HepG2 (cell line): Measurements from ENCODE around the gene CLDND2. TPM values are rescaled to one million over a fixed set of nuclear protein-coding genes. Genes with fewer than 3 reads are reported as not detected.
A peak's percentile ranks its signal among the peaks of the same experiment; 100 is the strongest.

Experiments used
- BCLAF1 ChIP-seq: fragments of 450-650 bp; IDR thresholded peaks from 2 replicates; pipeline ENCODE4 v1.6.1; 2017; ENCODE audit warnings: mild to moderate bottlenecking
- CSRNP2 ChIP-seq: sonication (generic); formaldehyde crosslinking; conservative IDR thresholded peaks from 2 replicates; pipeline ENCODE4 v1.8.0; 2022; ENCODE audit warnings: low read depth, missing genetic modification reagents
- DR1 ChIP-seq: sonication (generic); formaldehyde crosslinking; IDR thresholded peaks from 2 replicates; pipeline ENCODE4 v1.8.0; 2021; ENCODE audit warnings: mild to moderate bottlenecking, missing genetic modification reagents, inconsistent platforms
- GLI4 ChIP-seq: sonication (generic); formaldehyde crosslinking; IDR thresholded peaks from 2 replicates; pipeline ENCODE4 v1.5.1; 2020; ENCODE audit warnings: missing genetic modification reagents, mild to moderate bottlenecking, moderate library complexity, borderline replicate concordance
- GPBP1L1 ChIP-seq: sonication (generic); formaldehyde crosslinking; IDR thresholded peaks from 2 replicates; pipeline ENCODE4 v1.5.0; 2020; ENCODE audit warnings: mild to moderate bottlenecking, missing genetic modification reagents
- HOXA5 ChIP-seq: sonication (generic); formaldehyde crosslinking; IDR thresholded peaks from 2 replicates; pipeline ENCODE4 v1.4.0; 2020; ENCODE audit warnings: missing genetic modification reagents
- MLXIP ChIP-seq: sonication (generic); formaldehyde crosslinking; IDR thresholded peaks from 2 replicates; pipeline ENCODE4 v1.9.0; 2021; ENCODE audit warnings: missing genetic modification reagents, borderline replicate concordance
- MXD1 ChIP-seq: sonication (generic); formaldehyde crosslinking; IDR thresholded peaks from 2 replicates; pipeline ENCODE4 v1.4.0; 2020; ENCODE audit warnings: mild to moderate bottlenecking, missing genetic modification reagents
- RBM22 ChIP-seq: fragments of 200-400 bp; formaldehyde crosslinking; optimal IDR thresholded peaks from 2 replicates; pipeline ENCODE3; 2017; ENCODE audit warnings: mild to moderate bottlenecking, low read length, moderate library complexity
- RFX5 ChIP-seq: IDR thresholded peaks from 2 replicates; pipeline ENCODE4 v1.6.1; 2011; ENCODE audit warnings: low read depth, low read length, improper control_type of control experiment
- SOX6 ChIP-seq, 2 experiments: fragments of 450-650 bp in 1 of 2; sonication (generic) in 1 of 2; formaldehyde crosslinking in 1 of 2; IDR thresholded peaks; 2 replicates each; pipeline versions ENCODE4 v1.4.0 to v1.6.1; 2017 to 2020; ENCODE audit warnings: antibody characterized with exemption in 1 of 2, mild to moderate bottlenecking in 1 of 2, missing genetic modification reagents in 1 of 2
- TAF1 ChIP-seq: sonication (generic); formaldehyde crosslinking; IDR thresholded peaks from 2 replicates; pipeline ENCODE4 v1.4.0; 2020; ENCODE audit warnings: missing genetic modification reagents
- YEATS4 ChIP-seq: sonication (generic); formaldehyde crosslinking; IDR thresholded peaks from 2 replicates; pipeline ENCODE4 v1.4.0; 2020; ENCODE audit warnings: missing genetic modification reagents, borderline replicate concordance
- ZBTB37 ChIP-seq: sonication (generic); formaldehyde crosslinking; IDR thresholded peaks from 2 replicates; pipeline ENCODE4 v1.4.0; 2020; ENCODE audit warnings: mild to moderate bottlenecking, missing genetic modification reagents
- ZNF3 ChIP-seq: IDR thresholded peaks from 2 replicates; pipeline ENCODE4 v1.7.0; 2017; ENCODE audit warnings: inconsistent platforms
- ZNF430 ChIP-seq: sonication (generic); formaldehyde crosslinking; IDR thresholded peaks from 2 replicates; pipeline ENCODE4 v1.9.0; 2021; ENCODE audit warnings: mild to moderate bottlenecking, missing genetic modification reagents
- ZNF441 ChIP-seq: sonication (generic); formaldehyde crosslinking; IDR thresholded peaks from 2 replicates; pipeline ENCODE4 v1.7.0; 2021; ENCODE audit warnings: missing genetic modification reagents, borderline replicate concordance
- polyA plus RNA-seq, 8 experiments: library from polyadenylated mRNA; depleted of rRNA in 3 of 8; stranded (reverse) in 7 of 8; unstranded in 1 of 8; fragments of >200 nt; fragmentation: Illumina TruSeq in 4 of 8; extraction: Trizol in 4 of 8; gene quantifications; 2 replicates each; pipeline versions ENCODE4 v1.2.1 to v1.2.3, GENCODE V29; 2011 to 2016; ENCODE audit warnings: low read depth in 4 of 8, missing spikeins in 1 of 8, mixed read lengths in 1 of 8; ENCODE audit not compliant: insufficient read depth in 1 of 8
- total RNA-seq, 5 experiments: library from RNA; depleted of rRNA; stranded (reverse); fragments of >200 nt; fragmentation: Illumina TruSeq; extraction: Trizol; gene quantifications; 2 replicates each; pipeline ENCODE4 v1.2.3, GENCODE V29; 2016; ENCODE audit warnings: low read depth in 1 of 5

The CLDND2 gene
- total and polyA plus RNA-seq, 2 of the 13 experiments (the other 11 are each of a cell fraction or from before 2014, with no cell fraction given), result 0.84 to 1.8 TPM

GRCh38 chr19:51365965-51366388 is 2.8 kb downstream of the CLDND2 start, which contains the start of gene ETFB (continued):
- TF ChIP-seq GPBP1L1, result no peak
- TF ChIP-seq RBM22, result no peak
- no peak for TF ChIP-seq ZNF441 (CRISPR knock-in tag)
- peak; percentile 80; the same call in 1 of the 2 replicates for TF ChIP-seq YEATS4 (CRISPR knock-in tag)
- TF ChIP-seq CSRNP2 (CRISPR knock-in tag), result no peak
- no peak for TF ChIP-seq BCLAF1
- TF ChIP-seq HOXA5 (CRISPR knock-in tag), result peak; percentile 64
- TF ChIP-seq ZNF430 (CRISPR knock-in tag), result peak; percentile 25; the same call in 1 of the 2 replicates
- no peak; the same call in 1 of the 2 replicates for TF ChIP-seq RFX5
- no peak for TF ChIP-seq ZBTB37 (CRISPR knock-in tag)
- no peak for TF ChIP-seq ZNF3 (CRISPR knock-in tag)
- peak; percentile 59; the same call in 1 of the 2 replicates for TF ChIP-seq MLXIP (CRISPR knock-in tag)
- no peak; the same call in 1 of the 2 replicates for TF ChIP-seq DR1 (CRISPR knock-in tag)
- no peak; the same call in 1 of the 2 replicates for TF ChIP-seq TAF1 (CRISPR knock-in tag)
- no peak for TF ChIP-seq MXD1 (CRISPR knock-in tag)
- no peak for TF ChIP-seq GLI4 (CRISPR knock-in tag)
- TF ChIP-seq SOX6 (IDR thresholded peaks at IDR 0.05), result no peak
- TF ChIP-seq SOX6 (CRISPR knock-in tag; IDR thresholded peaks at IDR 0.05), result no peak
